Heart left ventricle (tissue), 16 donors: Measurements from ENCODE around the gene FYN. TPM values are rescaled to one million over a fixed set of nuclear protein-coding genes. Genes with fewer than 3 reads are reported as not detected.

Experiments used
- ATAC-seq, 4 donors: fragments of 200-7000 bp; cut with Tn5 transposase; one replicate each; pipeline ENCODE4 v1.9.1; 2020 to 2022; ENCODE audit warnings: moderate library complexity in 4 of 4, mild to moderate bottlenecking in 3 of 4, moderate number of reproducible peaks in 1 of 4
- DNase-seq, 5 donors: peaks; one replicate each; pipeline ENCODE4 v3.0.0-alpha.2; 2020
- H3K27ac ChIP-seq, 12 donors: fragments of 200-600 bp; sonication (generic) in 4 of 12; one replicate each; pipeline versions ENCODE4 v1.5.0 to v1.8.0; 2016 to 2022; ENCODE audit warnings: mild to moderate bottlenecking in 2 of 12
- H3K27me3 ChIP-seq, 9 donors: fragments of 200-600 bp; sonication (generic) in 2 of 9; one replicate each; pipeline versions ENCODE4 v1.5.1 to v1.8.0; 2016 to 2022; ENCODE audit warnings: mild to moderate bottlenecking in 3 of 9
- H3K36me3 ChIP-seq, 9 donors: fragments of 200-600 bp; sonication (generic) in 2 of 9; one replicate each; pipeline versions ENCODE4 v1.5.0 to v1.8.0; 2018 to 2022; ENCODE audit warnings: mild to moderate bottlenecking in 2 of 9
- H3K4me1 ChIP-seq, 12 donors: fragments of 200-600 bp; sonication (generic) in 4 of 12; one replicate each; pipeline versions ENCODE4 v1.5.0 to v1.8.0; 2016 to 2022; ENCODE audit warnings: mild to moderate bottlenecking in 3 of 12
- H3K4me3 ChIP-seq, 12 donors: fragments of 200-600 bp; sonication (generic) in 4 of 12; one replicate each; pipeline versions ENCODE4 v1.5.0 to v1.8.0; 2017 to 2022; ENCODE audit warnings: mild to moderate bottlenecking in 9 of 12, moderate library complexity in 4 of 12
- H3K9me3 ChIP-seq, 12 donors: fragments of 200-600 bp; sonication (generic) in 4 of 12; one replicate each; pipeline versions ENCODE4 v1.5.0 to v1.8.0; 2016 to 2022; ENCODE audit warnings: mild to moderate bottlenecking in 1 of 12
- POLR2A ChIP-seq, 2 donors: fragments of 450-650 bp; IDR thresholded peaks; one replicate each; pipeline ENCODE4 v1.6.1; 2017; ENCODE audit warnings: antibody characterized with exemption in 2 of 2, mild to moderate bottlenecking in 2 of 2, moderate library complexity in 2 of 2
- WGBS, 4 donors: extraction: QIAGEN DNeasy Blood & Tissue Kit in 2 of 4; methylation state at CpG; one replicate each; pipeline versions ENCODE4 v1.1.5 to v1.1.7; 2013 to 2018; 5-methylcytosine and 5-hydroxymethylcytosine counted together
- intact Hi-C, 10 donors: fragments of 100-400 bp; cut with DNase I; formaldehyde crosslinking; loops; one replicate each; pipeline versions ENCODE4 v1.11.1 to v1.14.2; 2022
- polyA plus RNA-seq, 2 donors: library from polyadenylated mRNA; stranded (reverse); fragments of 200-250 nt; gene quantifications; one replicate each; pipeline ENCODE4 v1.2.3, GENCODE V29; 2013
- total RNA-seq, 9 donors: library from RNA; depleted of rRNA in 2 of 9; stranded (reverse); fragments of >200 nt in 2 of 9; fragmentation: NEBNext Ultra II Directional in 3 of 9; extraction: Animal tissue kit (Norgen Biotek cat#: 25700) in 3 of 9; gene quantifications; one replicate each; pipeline versions ENCODE4 v1.1.0 to v1.2.4, GENCODE V29; 2016 to 2023
- TF ChIP-seq, protein P1 (sequence below), 12 donors: fragments of 200-600 bp; sonication (generic) in 4 of 12; IDR thresholded peaks; one replicate each; pipeline versions ENCODE4 v1.5.0 to v1.8.0; 2018 to 2022; ENCODE audit warnings: antibody characterized with exemption in 12 of 12, mild to moderate bottlenecking in 5 of 12
- donor health status: ischemic (EF 13 %, LVEDD 7.1; RV severe dilation, severe dysfunction).
- donor health status: healthy with polysubstance abuse.
- donor health status: DM: no; HTN: yes; CAD: no.
- donor health status: DM: no; HTN: no; CAD: no.
- donor health status: ischemic (EF 25% LVEDD 6.9; RV normal size, moderate dysfunction).
- donor health status: ischemic (EF 25% LVEDD 5.7; RV mildly dilated, moderate dysfunction).
- donor health status: healthy.
- donor health status: DM: yes; HTN: yes; CAD: no.
- donor health status: ischemic (EF 35%, LVEDD 5.7; RV mildly dilated, moderate dysfunction).
- donor health status: nonischemic (EF 11% LVEDD 7.7; RV severe dilation, severe dysfunction).
- donor health status: DM: yes; HTN: yes; CAD: no.
- donor health status: PGD.
- donor health status: ischemic (EF 29% LVEDD 5.4; RV normal size, mild dysfunction).
- donor health status: nonischemic (EF 23%, LVEDD 6.1; RV moderate dilation, normal function).

The FYN gene
- total and polyA plus RNA-seq, 11 donors, result 14.7 to 72.4 (median 52.3) TPM

DNA sequence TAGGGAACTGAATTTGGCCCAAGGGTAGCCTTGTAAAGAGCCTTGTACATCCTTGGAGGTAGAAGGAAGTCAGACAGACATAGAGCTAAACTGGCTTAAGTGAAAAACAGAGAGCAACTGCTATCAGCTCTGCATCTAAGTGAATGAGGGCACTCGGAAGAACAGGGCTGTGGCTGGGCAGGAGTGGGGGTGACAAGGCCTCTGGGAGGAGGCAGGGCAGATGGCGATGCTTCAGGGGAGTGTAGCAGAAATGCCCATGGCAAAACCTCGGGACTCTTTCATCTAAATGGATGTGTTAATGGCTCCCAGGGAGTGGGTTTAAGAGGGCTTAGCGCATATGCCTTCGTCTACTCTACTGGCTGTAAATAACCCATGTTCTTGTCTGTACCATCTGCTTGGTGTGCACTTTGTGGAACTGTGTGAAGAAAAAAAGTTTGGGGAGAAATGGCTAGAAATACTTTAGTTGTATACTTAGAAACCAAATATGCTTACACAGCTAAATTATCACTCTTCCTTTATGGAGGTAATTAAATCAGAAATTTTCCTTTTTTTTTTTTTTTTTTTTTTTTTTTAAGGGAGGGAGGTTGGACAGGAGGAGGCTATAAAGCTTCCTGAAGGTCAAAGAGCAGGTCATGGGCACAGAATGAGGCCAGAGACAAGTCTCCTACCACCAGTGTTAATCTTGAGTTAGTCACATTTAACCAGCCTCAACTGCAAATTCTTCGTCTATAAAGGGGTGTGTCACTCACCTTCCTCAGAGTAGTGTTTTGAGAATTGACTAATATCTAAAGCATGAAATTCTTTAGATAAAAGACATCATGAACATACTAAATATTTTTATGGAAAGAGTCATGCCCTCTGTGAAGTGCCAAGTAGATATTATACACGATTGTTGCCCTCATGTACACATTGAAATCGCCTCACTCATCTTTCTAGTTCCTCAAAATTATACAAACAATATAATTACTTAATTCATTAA, 60.9 kb downstream of the FYN start:
- no peaks in the 10 kb centered on the region for H3K9me3 ChIP-seq
- no peak for TF ChIP-seq POLR2A (IDR thresholded peaks at IDR 0.05)
- TF ChIP-seq, protein P1, sequence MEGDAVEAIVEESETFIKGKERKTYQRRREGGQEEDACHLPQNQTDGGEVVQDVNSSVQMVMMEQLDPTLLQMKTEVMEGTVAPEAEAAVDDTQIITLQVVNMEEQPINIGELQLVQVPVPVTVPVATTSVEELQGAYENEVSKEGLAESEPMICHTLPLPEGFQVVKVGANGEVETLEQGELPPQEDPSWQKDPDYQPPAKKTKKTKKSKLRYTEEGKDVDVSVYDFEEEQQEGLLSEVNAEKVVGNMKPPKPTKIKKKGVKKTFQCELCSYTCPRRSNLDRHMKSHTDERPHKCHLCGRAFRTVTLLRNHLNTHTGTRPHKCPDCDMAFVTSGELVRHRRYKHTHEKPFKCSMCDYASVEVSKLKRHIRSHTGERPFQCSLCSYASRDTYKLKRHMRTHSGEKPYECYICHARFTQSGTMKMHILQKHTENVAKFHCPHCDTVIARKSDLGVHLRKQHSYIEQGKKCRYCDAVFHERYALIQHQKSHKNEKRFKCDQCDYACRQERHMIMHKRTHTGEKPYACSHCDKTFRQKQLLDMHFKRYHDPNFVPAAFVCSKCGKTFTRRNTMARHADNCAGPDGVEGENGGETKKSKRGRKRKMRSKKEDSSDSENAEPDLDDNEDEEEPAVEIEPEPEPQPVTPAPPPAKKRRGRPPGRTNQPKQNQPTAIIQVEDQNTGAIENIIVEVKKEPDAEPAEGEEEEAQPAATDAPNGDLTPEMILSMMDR (IDR thresholded peaks at IDR 0.05), result no peak
- H3K27ac ChIP-seq, result no peak overlapping the region
- H3K4me1 ChIP-seq, result peaks cover 0 to 48% (median 12%) of the 10 kb centered on the region in 12 donors
- WGBS, 4 donors, result 82 to 88% (median 85%) methylated on average over 8 of the region's 8 CpGs
- DNase-seq, result no peak
- H3K4me3 ChIP-seq, result no peak overlapping the region
- ATAC-seq, result peak in 1 of 4 donors; percentile 26
- no peaks in the 10 kb centered on the region for H3K27me3 ChIP-seq
- peaks cover 0 to 16% (median 6%) of the 10 kb centered on the region in 9 donors for H3K36me3 ChIP-seq
- intact Hi-C loops, result no loop called here

GRCh38 chr6:111810294-111811131, 62.7 kb downstream of the FYN start:
- Histone ChIP-seq H3K4me1 (peaks cover 0 to 63% (median 15%) of the 10 kb centered on the region in 12 donors), H3K27ac (no peak overlapping the region)
- TF ChIP-seq, protein P1 (IDR thresholded peaks at IDR 0.05), result no peak
- TF ChIP-seq POLR2A (IDR thresholded peaks at IDR 0.05), result no peak

GRCh38 chr6:111809766-111810165, 63.5 kb downstream of the FYN start:
- DNase-seq, result no peak
- peaks cover 2 to 64% (median 20%) of the 10 kb centered on the region in 12 donors for H3K4me1 ChIP-seq
- TF ChIP-seq POLR2A (IDR thresholded peaks at IDR 0.05), result no peak
- TF ChIP-seq, protein P1 (IDR thresholded peaks at IDR 0.05), result no peak
- H3K27ac ChIP-seq, result no peak overlapping the region
- no peaks in the 10 kb centered on the region for H3K27me3 ChIP-seq
- no peak for ATAC-seq
- no peak overlapping the region for H3K4me3 ChIP-seq
- intact Hi-C loops, result loop anchor here in 2 of 10 donors (10.0 kb wide), 1 partner anchor 185 kb away; no protein-coding TSS in a partner anchor
- H3K9me3 ChIP-seq, result no peaks in the 10 kb centered on the region
- H3K36me3 ChIP-seq, result peaks cover 0 to 16% (median 6%) of the 10 kb centered on the region in 9 donors

More at GRCh38 chr6:111810294-111811131, 62.7 kb downstream of the FYN start:
- Histone ChIP-seq H3K36me3 (peaks cover 0 to 16% (median 6%) of the 10 kb centered on the region in 9 donors), H3K27me3 (no peaks in the 10 kb centered on the region), H3K4me3 (no peak overlapping the region), H3K9me3 (no peaks in the 10 kb centered on the region)
- no peak for ATAC-seq
- WGBS, 4 donors, result 81 to 86% (median 84%) methylated on average over 10 of the region's 10 CpGs
- no peak for DNase-seq
- intact Hi-C loops, result no loop called here
